ENCODE data around the gene PWWP2A.
A peak's percentile ranks its signal among the peaks of the same experiment; 100 is the strongest.

PWWP2A gene

GRCh38 chr5:160118349-160119141 lies 705 bp downstream of the PWWP2A start:
- Histone ChIP-seq H3K9ac (ENCODE audit: low read depth, low read length) (peak overlapping the region; percentile 85), H3K4me1 (ENCODE audit: control insufficient read depth, insufficient read depth, low read length) (no peaks in the 10 kb centered on the region), H3K9me3 (ENCODE audit: control insufficient read depth, insufficient read depth, low read length) (no peaks in the 10 kb centered on the region), H3K4me3 (ENCODE audit: low read depth, low read length) (peak overlapping the region; percentile 79), H3K27me3 (ENCODE audit: control insufficient read depth, insufficient read depth, low read length) (no peaks in the 10 kb centered on the region), H3K36me3 (ENCODE audit: control insufficient read depth, insufficient read depth, low read length) (peaks cover 10% of the 10 kb centered on the region)

- no peaks in the 10 kb centered on the region for H3K9me3 ChIP-seq (ENCODE audit: control insufficient read depth, insufficient read depth, low read length)
- no peak overlapping the region for H3K9ac ChIP-seq (ENCODE audit: low read depth, low read length)
- peaks cover 21% of the 10 kb centered on the region for H3K36me3 ChIP-seq (ENCODE audit: control insufficient read depth, insufficient read depth, low read length)
- H3K4me3 ChIP-seq (ENCODE audit: low read depth, low read length) = no peak overlapping the region
- no peaks in the 10 kb centered on the region for H3K27me3 ChIP-seq (ENCODE audit: control insufficient read depth, insufficient read depth, low read length)
- H3K4me1 ChIP-seq (ENCODE audit: control insufficient read depth, insufficient read depth, low read length) = no peaks in the 10 kb centered on the region
Observed at GRCh38 chr5:160116991-160117390, 2.3 kb downstream of the PWWP2A start.

GRCh38 chr5:160108124-160108523 lies 11.1 kb downstream of the PWWP2A start:
- Histone ChIP-seq H3K9ac (ENCODE audit: low read depth, low read length) (no peak overlapping the region), H3K9me3 (ENCODE audit: control insufficient read depth, insufficient read depth, low read length) (no peaks in the 10 kb centered on the region), H3K36me3 (ENCODE audit: control insufficient read depth, insufficient read depth, low read length) (peaks cover 15% of the 10 kb centered on the region), H3K27me3 (ENCODE audit: control insufficient read depth, insufficient read depth, low read length) (no peaks in the 10 kb centered on the region), H3K4me3 (ENCODE audit: low read depth, low read length) (no peak overlapping the region), H3K4me1 (ENCODE audit: control insufficient read depth, insufficient read depth, low read length) (no peaks in the 10 kb centered on the region)

- Histone ChIP-seq H3K36me3 (ENCODE audit: control insufficient read depth, insufficient read depth, low read length) (peaks cover 7% of the 10 kb centered on the region), H3K4me3 (ENCODE audit: low read depth, low read length) (no peak overlapping the region), H3K27me3 (ENCODE audit: control insufficient read depth, insufficient read depth, low read length) (no peaks in the 10 kb centered on the region)
Observed at GRCh38 chr5:160105686-160106360, 13.4 kb downstream of the PWWP2A start.

GRCh38 chr5:160097991-160098390 lies 21.3 kb downstream of the PWWP2A start:
- no peak overlapping the region for H3K4me3 ChIP-seq (ENCODE audit: low read depth, low read length)
- H3K27me3 ChIP-seq (ENCODE audit: control insufficient read depth, insufficient read depth, low read length) = no peaks in the 10 kb centered on the region
- peaks cover 7% of the 10 kb centered on the region for H3K36me3 ChIP-seq (ENCODE audit: control insufficient read depth, insufficient read depth, low read length)
- H3K4me1 ChIP-seq (ENCODE audit: control insufficient read depth, insufficient read depth, low read length) = no peaks in the 10 kb centered on the region
- no peaks in the 10 kb centered on the region for H3K9me3 ChIP-seq (ENCODE audit: control insufficient read depth, insufficient read depth, low read length)
- H3K9ac ChIP-seq (ENCODE audit: low read depth, low read length) = no peak overlapping the region

More at GRCh38 chr5:160105686-160106360, 13.4 kb downstream of the PWWP2A start:
- no peak overlapping the region for H3K9ac ChIP-seq (ENCODE audit: low read depth, low read length)
- no peaks in the 10 kb centered on the region for H3K9me3 ChIP-seq (ENCODE audit: control insufficient read depth, insufficient read depth, low read length)
- H3K4me1 ChIP-seq (ENCODE audit: control insufficient read depth, insufficient read depth, low read length) = no peaks in the 10 kb centered on the region

- Histone ChIP-seq H3K4me3 (ENCODE audit: low read depth, low read length) (no peak overlapping the region), H3K9ac (ENCODE audit: low read depth, low read length) (no peak overlapping the region), H3K4me1 (ENCODE audit: control insufficient read depth, insufficient read depth, low read length) (no peaks in the 10 kb centered on the region), H3K36me3 (ENCODE audit: control insufficient read depth, insufficient read depth, low read length) (peaks cover 10% of the 10 kb centered on the region), H3K9me3 (ENCODE audit: control insufficient read depth, insufficient read depth, low read length) (no peaks in the 10 kb centered on the region), H3K27me3 (ENCODE audit: control insufficient read depth, insufficient read depth, low read length) (no peaks in the 10 kb centered on the region)
Observed at GRCh38 chr5:160096178-160096577, 23.1 kb downstream of the PWWP2A start.

- H3K9me3 ChIP-seq (ENCODE audit: control insufficient read depth, insufficient read depth, low read length) = no peaks in the 10 kb centered on the region
- H3K27me3 ChIP-seq (ENCODE audit: control insufficient read depth, insufficient read depth, low read length) = no peaks in the 10 kb centered on the region
- peaks cover 10% of the 10 kb centered on the region for H3K36me3 ChIP-seq (ENCODE audit: control insufficient read depth, insufficient read depth, low read length)
- no peaks in the 10 kb centered on the region for H3K4me1 ChIP-seq (ENCODE audit: control insufficient read depth, insufficient read depth, low read length)
- H3K9ac ChIP-seq (ENCODE audit: low read depth, low read length) = no peak overlapping the region
- no peak overlapping the region for H3K4me3 ChIP-seq (ENCODE audit: low read depth, low read length)
Observed at GRCh38 chr5:160092960-160093707, 26.1 kb downstream of the PWWP2A start.

- Histone ChIP-seq H3K9ac (ENCODE audit: low read depth, low read length) (no peak overlapping the region), H3K9me3 (ENCODE audit: control insufficient read depth, insufficient read depth, low read length) (no peaks in the 10 kb centered on the region), H3K4me1 (ENCODE audit: control insufficient read depth, insufficient read depth, low read length) (no peaks in the 10 kb centered on the region), H3K4me3 (ENCODE audit: low read depth, low read length) (no peak overlapping the region), H3K27me3 (ENCODE audit: control insufficient read depth, insufficient read depth, low read length) (no peaks in the 10 kb centered on the region), H3K36me3 (ENCODE audit: control insufficient read depth, insufficient read depth, low read length) (peaks cover 10% of the 10 kb centered on the region)
Observed at GRCh38 chr5:160092514-160092913, 26.7 kb downstream of the PWWP2A start.

GRCh38 chr5:160090059-160090458 lies 29.2 kb downstream of the PWWP2A start:
- Histone ChIP-seq H3K36me3 (ENCODE audit: control insufficient read depth, insufficient read depth, low read length) (peaks cover 10% of the 10 kb centered on the region), H3K4me3 (ENCODE audit: low read depth, low read length) (no peak overlapping the region), H3K27me3 (ENCODE audit: control insufficient read depth, insufficient read depth, low read length) (no peaks in the 10 kb centered on the region), H3K9me3 (ENCODE audit: control insufficient read depth, insufficient read depth, low read length) (no peaks in the 10 kb centered on the region), H3K4me1 (ENCODE audit: control insufficient read depth, insufficient read depth, low read length) (no peaks in the 10 kb centered on the region), H3K9ac (ENCODE audit: low read depth, low read length) (no peak overlapping the region)

GRCh38 chr5:160089531-160089930 lies 29.7 kb downstream of the PWWP2A start:
- Histone ChIP-seq H3K9me3 (ENCODE audit: control insufficient read depth, insufficient read depth, low read length) (no peaks in the 10 kb centered on the region), H3K27me3 (ENCODE audit: control insufficient read depth, insufficient read depth, low read length) (no peaks in the 10 kb centered on the region), H3K4me1 (ENCODE audit: control insufficient read depth, insufficient read depth, low read length) (no peaks in the 10 kb centered on the region), H3K9ac (ENCODE audit: low read depth, low read length) (no peak overlapping the region), H3K4me3 (ENCODE audit: low read depth, low read length) (no peak overlapping the region), H3K36me3 (ENCODE audit: control insufficient read depth, insufficient read depth, low read length) (peaks cover 10% of the 10 kb centered on the region)

- Histone ChIP-seq H3K36me3 (ENCODE audit: control insufficient read depth, insufficient read depth, low read length) (peaks cover 10% of the 10 kb centered on the region), H3K4me3 (ENCODE audit: low read depth, low read length) (no peak overlapping the region), H3K9ac (ENCODE audit: low read depth, low read length) (no peak overlapping the region), H3K27me3 (ENCODE audit: control insufficient read depth, insufficient read depth, low read length) (no peaks in the 10 kb centered on the region), H3K4me1 (ENCODE audit: control insufficient read depth, insufficient read depth, low read length) (no peaks in the 10 kb centered on the region), H3K9me3 (ENCODE audit: control insufficient read depth, insufficient read depth, low read length) (no peaks in the 10 kb centered on the region)
Observed at GRCh38 chr5:160088805-160089204, 30.4 kb downstream of the PWWP2A start.
